ENCODE results near the gene GALNT14.

Gene GALNT14

GRCh38 chr2:31004257-31004656 lies 134.0 kb downstream of the GALNT14 start:
- Histone ChIP-seq H3K4me1 (ENCODE audit: control insufficient read depth, insufficient read depth, low read length) (peaks cover 11% of the 10 kb centered on the region), H3K4me3 (ENCODE audit: low read depth, low read length) (no peak overlapping the region), H3K27ac (ENCODE audit: extremely low read depth, low read depth, low read length) (no peak overlapping the region), H3K36me3 (ENCODE audit: control insufficient read depth in 2 of 2, insufficient read depth in 1 of 2, low read length in 2 of 2) (no peaks in the 10 kb centered on the region), H3K9me3 (ENCODE audit: control insufficient read depth, insufficient read depth, low read depth, low read length) (no peaks in the 10 kb centered on the region)
- POLR2A ChIA-PET: no interaction called here
- TF ChIP-seq MYNN (tag by site-specific recombination; IDR thresholded peaks at IDR 0.05; ENCODE audit: borderline replicate concordance): no peak
- TF ChIP-seq, protein P1, sequence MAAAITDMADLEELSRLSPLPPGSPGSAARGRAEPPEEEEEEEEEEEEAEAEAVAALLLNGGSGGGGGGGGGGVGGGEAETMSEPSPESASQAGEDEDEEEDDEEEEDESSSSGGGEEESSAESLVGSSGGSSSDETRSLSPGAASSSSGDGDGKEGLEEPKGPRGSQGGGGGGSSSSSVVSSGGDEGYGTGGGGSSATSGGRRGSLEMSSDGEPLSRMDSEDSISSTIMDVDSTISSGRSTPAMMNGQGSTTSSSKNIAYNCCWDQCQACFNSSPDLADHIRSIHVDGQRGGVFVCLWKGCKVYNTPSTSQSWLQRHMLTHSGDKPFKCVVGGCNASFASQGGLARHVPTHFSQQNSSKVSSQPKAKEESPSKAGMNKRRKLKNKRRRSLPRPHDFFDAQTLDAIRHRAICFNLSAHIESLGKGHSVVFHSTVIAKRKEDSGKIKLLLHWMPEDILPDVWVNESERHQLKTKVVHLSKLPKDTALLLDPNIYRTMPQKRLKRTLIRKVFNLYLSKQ (tag by site-specific recombination; IDR thresholded peaks at IDR 0.05; ENCODE audit: borderline replicate concordance): no peak
- no peak for TF ChIP-seq ZNF692 (tag by site-specific recombination; IDR thresholded peaks at IDR 0.05)
- TF ChIP-seq ZNF664 (tag by site-specific recombination; IDR thresholded peaks at IDR 0.05): no peak
- TF ChIP-seq PRDM1 (tag by site-specific recombination; IDR thresholded peaks at IDR 0.05): no peak
- TF ChIP-seq ZNF658 (tag by site-specific recombination; IDR thresholded peaks at IDR 0.05): no peak
- CTCF ChIA-PET: interaction anchor here (1.0 kb wide), 1 partner anchor 12 kb away, joined by 3 read pairs; no protein-coding TSS in a partner anchor

DNA sequence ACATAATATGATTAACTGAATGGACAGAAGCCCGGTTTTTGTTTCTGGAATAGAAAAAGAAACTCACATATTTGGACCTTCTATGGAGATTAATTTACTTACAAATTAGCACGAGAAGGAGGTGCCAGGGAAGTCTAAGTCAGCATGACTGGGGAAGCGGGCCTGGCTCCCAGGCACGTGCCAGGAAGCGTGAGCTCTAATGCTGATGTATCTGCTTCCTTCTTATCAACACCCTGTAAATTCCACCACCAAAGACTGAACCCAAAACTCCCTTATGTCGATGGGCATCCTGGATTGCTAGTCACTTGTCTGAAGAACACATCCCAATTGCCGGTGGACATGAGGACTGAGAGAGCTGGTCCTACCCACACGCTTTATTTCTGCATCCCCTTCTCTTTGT lies 134.5 kb downstream of the GALNT14 start:
- Histone ChIP-seq H3K4me1 (ENCODE audit: control insufficient read depth, insufficient read depth, low read length) (peaks cover 11% of the 10 kb centered on the region), H3K36me3 (ENCODE audit: control insufficient read depth in 2 of 2, insufficient read depth in 1 of 2, low read length in 2 of 2) (no peaks in the 10 kb centered on the region), H3K27ac (ENCODE audit: extremely low read depth, low read depth, low read length) (no peak overlapping the region), H3K4me3 (ENCODE audit: low read depth, low read length) (no peak overlapping the region), H3K9me3 (ENCODE audit: control insufficient read depth, insufficient read depth, low read depth, low read length) (no peaks in the 10 kb centered on the region)
- ChIA-PET CTCF (interaction anchor here (1.0 kb wide), 1 partner anchor 13 kb away, joined by 3 read pairs; no protein-coding TSS in a partner anchor), POLR2A (no interaction called here)
- TF ChIP-seq OSR2 (tag by site-specific recombination; IDR thresholded peaks at IDR 0.05) (no peak), ZNF791 (tag by site-specific recombination; IDR thresholded peaks at IDR 0.05) (no peak), ZNF26 (tag by site-specific recombination; IDR thresholded peaks at IDR 0.05) (no peak), ZNF571 (tag by site-specific recombination; IDR thresholded peaks at IDR 0.05) (no peak), ZNF629 (tag by site-specific recombination; IDR thresholded peaks at IDR 0.05) (no peak), RBAK (tag by site-specific recombination; IDR thresholded peaks at IDR 0.05) (no peak)
- TF ChIP-seq, protein P2, sequence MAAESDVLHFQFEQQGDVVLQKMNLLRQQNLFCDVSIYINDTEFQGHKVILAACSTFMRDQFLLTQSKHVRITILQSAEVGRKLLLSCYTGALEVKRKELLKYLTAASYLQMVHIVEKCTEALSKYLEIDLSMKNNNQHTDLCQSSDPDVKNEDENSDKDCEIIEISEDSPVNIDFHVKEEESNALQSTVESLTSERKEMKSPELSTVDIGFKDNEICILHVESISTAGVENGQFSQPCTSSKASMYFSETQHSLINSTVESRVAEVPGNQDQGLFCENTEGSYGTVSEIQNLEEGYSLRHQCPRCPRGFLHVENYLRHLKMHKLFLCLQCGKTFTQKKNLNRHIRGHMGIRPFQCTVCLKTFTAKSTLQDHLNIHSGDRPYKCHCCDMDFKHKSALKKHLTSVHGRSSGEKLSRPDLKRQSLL (tag by site-specific recombination; IDR thresholded peaks at IDR 0.05): no peak

- TF ChIP-seq ZIC2 (tag by site-specific recombination; IDR thresholded peaks at IDR 0.05) (peak; percentile 85), MZF1 (tag by site-specific recombination; IDR thresholded peaks at IDR 0.05; ENCODE audit: borderline replicate concordance) (peak; percentile 65; the same call in 1 of the 2 replicates), PRDM10 (tag by site-specific recombination; IDR thresholded peaks at IDR 0.05) (0 out of 2 replicates have a peak, but pooled peaks have one; percentile 39), ZNF19 (tag by site-specific recombination; IDR thresholded peaks at IDR 0.05; ENCODE audit: low read depth) (no peak), ZNF2 (tag by site-specific recombination; IDR thresholded peaks at IDR 0.05) (no peak), SP3 (tag by site-specific recombination; IDR thresholded peaks at IDR 0.05) (no peak), GLIS1 (tag by site-specific recombination; IDR thresholded peaks at IDR 0.05) (peak; percentile 24; the same call in 1 of the 2 replicates), ZBTB48 (tag by site-specific recombination; IDR thresholded peaks at IDR 0.05) (peak; percentile 57; the same call in 1 of the 2 replicates)
- no peak overlapping the region for H3K4me3 ChIP-seq (ENCODE audit: low read depth, low read length)
- H3K4me1 ChIP-seq (ENCODE audit: control insufficient read depth, insufficient read depth, low read length): peaks cover 11% of the 10 kb centered on the region
- H3K36me3 ChIP-seq (ENCODE audit: control insufficient read depth in 2 of 2, insufficient read depth in 1 of 2, low read length in 2 of 2): no peaks in the 10 kb centered on the region
- ChIA-PET POLR2A (no interaction called here), CTCF (no interaction called here)
- H3K9me3 ChIP-seq (ENCODE audit: control insufficient read depth, insufficient read depth, low read depth, low read length): no peaks in the 10 kb centered on the region
- no peak overlapping the region for H3K27ac ChIP-seq (ENCODE audit: extremely low read depth, low read depth, low read length)
Measured at GRCh38 chr2:31002537-31003150, 135.6 kb downstream of the GALNT14 start.
